Mesenchymal stem cell (in vitro differentiated cells and primary cell): ENCODE results near the gene C19orf73. TPM values are rescaled to one million over a fixed set of nuclear protein-coding genes. Genes with fewer than 3 reads are reported as not detected.
A peak's percentile ranks its signal among the peaks of the same experiment; 100 is the strongest.

Experiments
- DNase-seq: peaks from one replicate; pipeline ENCODE4 v3.0.0-alpha.2; 2013
- H2AFZ ChIP-seq: one replicate; pipeline ENCODE4 v1.6.1; 2013; ENCODE audit warnings: low read depth, mild to moderate bottlenecking, control low read depth, inconsistent platforms, low read length, moderate library complexity
- H2AK5ac ChIP-seq: 2 replicates; pipeline ENCODE4 v1.6.1; 2013; ENCODE audit warnings: low read length, moderate library complexity, mild to moderate bottlenecking, inconsistent platforms; ENCODE audit not compliant: severe bottlenecking
- H2BK120ac ChIP-seq: one replicate; pipeline ENCODE4 v1.6.1; 2013; ENCODE audit warnings: low read depth, mild to moderate bottlenecking, inconsistent platforms, low read length, moderate library complexity
- H2BK12ac ChIP-seq, 2 experiments: one replicate each; pipeline ENCODE4 v1.6.1; 2013; ENCODE audit warnings: inconsistent platforms in 2 of 2, low read length in 2 of 2, mild to moderate bottlenecking in 2 of 2, moderate library complexity in 2 of 2, control low read depth in 1 of 2
- H2BK15ac ChIP-seq: one replicate; pipeline ENCODE4 v1.6.1; 2013; ENCODE audit warnings: mild to moderate bottlenecking, low read depth, inconsistent platforms; ENCODE audit not compliant: poor library complexity, severe bottlenecking
- H2BK5ac ChIP-seq: 2 replicates; pipeline ENCODE4 v1.6.1; 2013; ENCODE audit warnings: low read depth, mild to moderate bottlenecking, low read length, control low read depth, inconsistent platforms; ENCODE audit not compliant: poor library complexity, severe bottlenecking
- H3K14ac ChIP-seq, 2 experiments: one replicate each; pipeline ENCODE4 v1.6.1; 2013; ENCODE audit warnings: inconsistent platforms in 2 of 2, low read length in 2 of 2, control low read depth in 1 of 2, mild to moderate bottlenecking in 1 of 2, moderate library complexity in 1 of 2
- H3K18ac ChIP-seq, 2 experiments: one replicate each; pipeline ENCODE4 v1.6.1; 2013; ENCODE audit warnings: inconsistent platforms in 2 of 2, low read length in 2 of 2, control low read depth in 1 of 2, low read depth in 1 of 2, mild to moderate bottlenecking in 1 of 2
- H3K23ac ChIP-seq, 2 experiments: one replicate each; pipeline ENCODE4 v1.6.1; 2013; ENCODE audit warnings: inconsistent platforms in 2 of 2, low read length in 2 of 2, mild to moderate bottlenecking in 2 of 2, moderate library complexity in 2 of 2, control low read depth in 1 of 2
- H3K27ac ChIP-seq: 2 replicates; pipeline ENCODE4 v1.5.1; 2013; ENCODE audit warnings: mild to moderate bottlenecking, moderate library complexity, low read length, control low read depth, inconsistent platforms; ENCODE audit not compliant: poor library complexity, severe bottlenecking
- H3K27me3 ChIP-seq, 2 experiments: 2 replicates each; pipeline versions ENCODE4 v1.6.1 to v1.7.0; 2013; ENCODE audit warnings: low read length in 2 of 2, mild to moderate bottlenecking in 2 of 2, moderate library complexity in 2 of 2, control low read depth in 1 of 2, inconsistent platforms in 1 of 2; ENCODE audit not compliant: control insufficient read depth in 1 of 2, insufficient read depth in 1 of 2
- H3K36me3 ChIP-seq, 2 experiments: 2 replicates each; pipeline versions ENCODE4 v1.6.1 to v1.7.0; 2013; ENCODE audit warnings: low read length in 2 of 2, control low read depth in 1 of 2, inconsistent platforms in 1 of 2, low read depth in 1 of 2, mild to moderate bottlenecking in 1 of 2; ENCODE audit not compliant: insufficient read depth in 2 of 2, control insufficient read depth in 1 of 2
- H3K4ac ChIP-seq, 2 experiments: one replicate each; pipeline ENCODE4 v1.6.1; 2013; ENCODE audit warnings: inconsistent platforms in 2 of 2, low read length in 2 of 2, mild to moderate bottlenecking in 2 of 2, moderate library complexity in 2 of 2, control low read depth in 1 of 2, low read depth in 1 of 2
- H3K4me1 ChIP-seq: 2 replicates; pipeline ENCODE4 v1.6.1; 2013; ENCODE audit warnings: low read depth, low read length, control low read depth; ENCODE audit not compliant: control insufficient read depth, insufficient read depth
- H3K4me2 ChIP-seq: 2 replicates; pipeline ENCODE4 v1.6.1; 2013; ENCODE audit warnings: low read length, mild to moderate bottlenecking, inconsistent platforms; ENCODE audit not compliant: poor library complexity, severe bottlenecking
- H3K4me3 ChIP-seq, 2 experiments: 2 replicates each; pipeline versions ENCODE4 v1.5.1 to v1.7.0; 2013; ENCODE audit warnings: low read length in 2 of 2, mild to moderate bottlenecking in 2 of 2, control low read depth in 1 of 2, low read depth in 1 of 2; ENCODE audit not compliant: insufficient read depth in 1 of 2
- H3K79me1 ChIP-seq: replicated peaks from 2 replicates; pipeline ENCODE4 v1.6.1; 2013; ENCODE audit warnings: mild to moderate bottlenecking, control low read depth, low read length, inconsistent platforms; ENCODE audit not compliant: poor library complexity, severe bottlenecking
- H3K9ac ChIP-seq: 2 replicates; pipeline ENCODE4 v1.7.0; 2013; ENCODE audit warnings: mild to moderate bottlenecking, low read length, moderate library complexity
- H3K9me3 ChIP-seq: 2 replicates; pipeline ENCODE4 v1.7.0; 2013; ENCODE audit warnings: mild to moderate bottlenecking, low read length; ENCODE audit not compliant: control insufficient read depth
- H4K8ac ChIP-seq: one replicate; pipeline ENCODE4 v1.6.1; 2013; ENCODE audit warnings: inconsistent platforms, mild to moderate bottlenecking, low read length, moderate library complexity
- H4K91ac ChIP-seq: one replicate; pipeline ENCODE4 v1.6.1; 2013; ENCODE audit warnings: mild to moderate bottlenecking, low read length, inconsistent platforms
- WGBS: methylation state at CpG from one replicate; pipeline ENCODE4 v1.1.7; 2013; ENCODE audit warnings: mixed read lengths; 5-methylcytosine and 5-hydroxymethylcytosine counted together
- polyA plus RNA-seq, 2 experiments: library from polyadenylated mRNA; stranded (reverse); fragments of 200-250 nt; gene quantifications; one replicate each; pipeline ENCODE4 v1.2.3, GENCODE V29; 2013

The C19orf73 gene, protein sequence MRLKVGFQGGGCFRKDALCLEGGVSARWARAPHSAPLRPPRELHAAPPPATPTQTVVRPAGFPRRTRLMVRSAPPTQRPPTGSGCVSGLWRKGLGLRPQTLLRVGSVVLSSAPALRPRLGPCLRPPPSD
- 0.79 TPM for polyA plus RNA-seq (2013, experiment 1 of 2)
- 0.79 TPM for polyA plus RNA-seq (2013, experiment 2 of 2)

GRCh38 chr19:49118565-49119410 is at the start of gene C19orf73:
Gene C19orf73 (minus strand): TSS chr19:49119143. CDS start chr19:49119022, 121 bp downstream.
- H3K27me3 ChIP-seq = peaks cover 11 to 14% of the 10 kb centered on the region in 2 experiments
- H3K79me1 ChIP-seq = peaks cover 1% of the 10 kb centered on the region
- H2AK5ac ChIP-seq = no peak within 1 kb of the TSS
- peak within 1 kb of the TSS; percentile 97 for H3K4me2 ChIP-seq
- H3K9me3 ChIP-seq = no peaks in the 10 kb centered on the region
- peak within 1 kb of the TSS; percentile 71 for H3K27ac ChIP-seq
- H3K36me3 ChIP-seq = peaks cover 0 to 6% of the 10 kb centered on the region in 2 experiments
- peak within 1 kb of the TSS; percentile 71 to 84 for H3K4me3 ChIP-seq
- peak within 1 kb of the TSS; percentile 46 for H2BK5ac ChIP-seq
- DNase-seq = peak; percentile 95
- peaks cover 30% of the 10 kb centered on the region for H3K4me1 ChIP-seq
- H2AFZ ChIP-seq = peak within 1 kb of the TSS; percentile 97
- peak within 1 kb of the TSS in 1 of 2 experiments; percentile 68 for H3K14ac ChIP-seq
- peak within 1 kb of the TSS; percentile 81 for H4K91ac ChIP-seq
- peak within 1 kb of the TSS; percentile 96 for H2BK15ac ChIP-seq
- H2BK120ac ChIP-seq = peak within 1 kb of the TSS; percentile 52
- H3K23ac ChIP-seq = no peak within 1 kb of the TSS
- peak within 1 kb of the TSS; percentile 85 for H4K8ac ChIP-seq
- H2BK12ac ChIP-seq = peak within 1 kb of the TSS; percentile 52 to 93
- H3K18ac ChIP-seq = peak within 1 kb of the TSS; percentile 88 to 98
- peak within 1 kb of the TSS; percentile 83 to 94 for H3K4ac ChIP-seq
- 1% methylated on average over 69 of the region's 85 CpGs for WGBS
- peak within 1 kb of the TSS; percentile 90 for H3K9ac ChIP-seq

- Histone ChIP-seq H2BK15ac (no peak overlapping the region), H3K4ac (no peak overlapping the region), H3K9me3 (no peaks in the 10 kb centered on the region), H2BK12ac (no peak overlapping the region), H2AFZ (no peak overlapping the region), H2AK5ac (no peak overlapping the region), H3K27ac (no peak overlapping the region), H3K36me3 (peaks cover 39 to 43% of the 10 kb centered on the region in 2 experiments), H3K27me3 (no peaks in the 10 kb centered on the region), H3K4me3 (no peak overlapping the region), H3K4me1 (peaks cover 20% of the 10 kb centered on the region), H3K9ac (no peak overlapping the region), H3K23ac (no peak overlapping the region), H4K91ac (no peak overlapping the region), H2BK120ac (no peak overlapping the region), H3K18ac (no peak overlapping the region), H3K14ac (no peak overlapping the region), H4K8ac (no peak overlapping the region), H3K4me2 (no peak overlapping the region), H2BK5ac (no peak overlapping the region), H3K79me1 (peaks cover 8% of the 10 kb centered on the region)
- DNase-seq = no peak
- 99% methylated on average over 19 of the region's 23 CpGs for WGBS
These were observed 49.5 kb upstream of the C19orf73 start for GRCh38 chr19:49168421-49168820.

DNA sequence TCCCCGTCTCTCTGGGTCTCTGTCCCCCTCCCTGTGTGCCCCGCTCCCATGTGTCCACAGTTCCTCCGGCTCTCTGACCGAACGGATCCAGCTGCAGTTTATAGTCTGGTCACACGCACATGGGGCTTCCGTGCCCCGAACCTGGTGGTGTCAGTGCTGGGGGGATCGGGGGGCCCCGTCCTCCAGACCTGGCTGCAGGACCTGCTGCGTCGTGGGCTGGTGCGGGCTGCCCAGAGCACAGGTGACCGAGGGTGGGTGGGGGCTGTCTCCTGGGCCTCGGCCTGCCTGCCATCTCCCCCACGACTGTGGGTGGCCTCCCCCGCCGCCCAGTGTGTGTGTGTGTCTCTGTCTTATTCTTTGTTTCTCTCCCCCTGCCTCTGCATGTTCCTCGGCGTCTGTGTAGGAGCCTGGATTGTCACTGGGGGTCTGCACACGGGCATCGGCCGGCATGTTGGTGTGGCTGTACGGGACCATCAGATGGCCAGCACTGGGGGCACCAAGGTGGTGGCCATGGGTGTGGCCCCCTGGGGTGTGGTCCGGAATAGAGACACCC is 49.0 kb upstream of the C19orf73 start:
- DNase-seq = no peak
- H2BK15ac ChIP-seq = no peak overlapping the region
- H3K9me3 ChIP-seq = no peaks in the 10 kb centered on the region

DNA sequence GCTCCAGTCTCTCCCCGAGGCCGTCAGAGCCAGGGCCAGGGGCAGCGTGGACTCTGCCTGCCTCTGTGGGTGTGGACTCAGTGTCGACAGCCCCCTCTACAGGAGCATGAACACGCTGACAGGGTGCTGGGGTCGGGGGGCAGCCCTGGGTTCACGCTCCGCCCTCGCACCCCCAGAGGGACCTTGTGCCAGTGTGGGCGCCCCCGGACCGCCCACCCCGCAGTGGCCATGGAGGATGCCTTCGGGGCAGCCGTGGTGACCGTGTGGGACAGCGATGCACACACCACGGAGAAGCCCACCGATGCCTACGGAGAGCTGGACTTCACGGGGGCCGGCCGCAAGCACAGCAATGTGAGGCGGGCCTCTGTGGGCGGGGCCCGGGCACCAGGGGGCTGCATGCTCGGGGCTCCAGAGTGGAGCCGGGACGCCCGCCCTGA is 46.9 kb upstream of the C19orf73 start:
- Histone ChIP-seq H3K14ac (no peak overlapping the region), H3K4me2 (no peak overlapping the region), H3K27ac (no peak overlapping the region), H2AFZ (no peak overlapping the region), H3K79me1 (peaks cover 10% of the 10 kb centered on the region), H2BK15ac (no peak overlapping the region), H3K9me3 (no peaks in the 10 kb centered on the region), H3K4me1 (peaks cover 19% of the 10 kb centered on the region), H2BK5ac (no peak overlapping the region), H3K23ac (no peak overlapping the region), H3K27me3 (no peaks in the 10 kb centered on the region), H4K91ac (peak overlapping the region; percentile 11), H2BK120ac (no peak overlapping the region), H3K9ac (no peak overlapping the region), H3K36me3 (peaks cover 18 to 32% of the 10 kb centered on the region in 2 experiments), H2BK12ac (peak overlapping the region in 1 of 2 experiments; percentile 37), H3K4me3 (no peak overlapping the region), H3K18ac (no peak overlapping the region), H3K4ac (peak overlapping the region in 1 of 2 experiments; percentile 30), H4K8ac (peak overlapping the region; percentile 24), H2AK5ac (no peak overlapping the region)
- no peak for DNase-seq
- WGBS = 59% methylated on average over 30 of the region's 30 CpGs

More for the DNA sequence above, 49.0 kb upstream of the C19orf73 start:
- no peak overlapping the region for H2BK5ac ChIP-seq
- H4K91ac ChIP-seq = no peak overlapping the region
- WGBS = 96% methylated on average over 22 of the region's 25 CpGs
- no peak overlapping the region for H2AFZ ChIP-seq
- H3K79me1 ChIP-seq = peaks cover 8% of the 10 kb centered on the region
- no peak overlapping the region for H3K9ac ChIP-seq
- no peak overlapping the region for H2BK12ac ChIP-seq
- H3K4me3 ChIP-seq = no peak overlapping the region
- no peak overlapping the region for H2BK120ac ChIP-seq
- H3K14ac ChIP-seq = peak overlapping the region in 1 of 2 experiments; percentile 38
- no peak overlapping the region for H3K18ac ChIP-seq
- H3K4me2 ChIP-seq = no peak overlapping the region
- H3K27me3 ChIP-seq = no peaks in the 10 kb centered on the region
- H3K27ac ChIP-seq = no peak overlapping the region
- H3K4me1 ChIP-seq = peaks cover 20% of the 10 kb centered on the region
- no peak overlapping the region for H3K4ac ChIP-seq
- H3K23ac ChIP-seq = no peak overlapping the region
- H2AK5ac ChIP-seq = no peak overlapping the region
- H4K8ac ChIP-seq = no peak overlapping the region
- peaks cover 36 to 38% of the 10 kb centered on the region in 2 experiments for H3K36me3 ChIP-seq
